ENCODE measurements around the gene EVL. TPM values are rescaled to one million over a fixed set of nuclear protein-coding genes. Genes with fewer than 3 reads are reported as not detected.

EVL gene
- total RNA-seq, 2 donors from 2014 or later, result 109 to 232 TPM

GRCh38 chr14:100131181-100131580 lies 66.0 kb downstream of the EVL start:
- peaks cover 5% of the 10 kb centered on the region for H3K36me3 Mint-ChIP-seq
- H3K27me3 Mint-ChIP-seq, result no peaks in the 10 kb centered on the region
- peak overlapping the region; percentile 57 to 70 for H3K27ac Mint-ChIP-seq
- DNase-seq (ENCODE audit: low spot score) (no peak), ATAC-seq (no peak)
- peaks cover 0 to 10% of the 10 kb centered on the region in 2 donors for H3K4me1 Mint-ChIP-seq (ENCODE audit: low read depth in 2 of 2)
- no peaks in the 10 kb centered on the region for H3K9me3 Mint-ChIP-seq
- no peak overlapping the region for H3K4me3 Mint-ChIP-seq

DNA sequence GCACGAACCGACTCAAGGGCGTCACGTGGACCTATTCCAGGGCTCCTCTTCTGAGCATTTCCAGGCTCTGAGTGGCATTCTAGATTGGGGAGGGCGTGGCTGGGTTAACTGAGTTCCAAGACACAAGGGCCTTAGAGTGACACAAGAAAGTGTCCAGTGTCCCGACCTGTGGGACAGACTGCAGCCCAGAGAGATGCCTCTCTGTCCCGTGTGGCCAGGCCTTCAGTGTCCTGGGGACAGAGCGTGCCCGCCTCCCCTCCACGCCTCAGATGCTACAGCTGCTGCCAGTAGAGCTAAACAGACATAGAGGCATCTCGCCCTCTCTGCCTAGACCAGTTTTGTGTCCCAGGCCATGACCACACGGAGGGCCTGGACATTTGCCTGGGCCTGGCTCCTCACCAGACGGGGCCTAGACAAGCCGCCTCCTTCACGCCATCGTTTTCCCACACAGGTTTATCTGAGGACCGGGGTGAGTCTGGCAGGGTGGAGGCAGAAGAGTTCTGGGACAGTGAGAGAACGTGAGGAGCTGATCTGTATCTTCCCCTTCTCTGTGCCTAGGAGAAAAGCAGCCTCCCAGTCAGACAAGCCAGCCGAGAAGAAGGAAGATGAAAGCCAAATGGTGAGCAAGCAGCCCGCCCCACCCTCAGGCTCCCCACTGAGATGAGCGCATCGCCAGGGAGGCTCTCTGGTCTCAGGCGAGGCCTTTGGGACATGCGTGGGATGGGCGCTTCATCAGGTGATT lies 67.1 kb downstream of the EVL start:
- Mint-ChIP-seq H3K4me3 (no peak overlapping the region), H3K27ac (no peak overlapping the region)
- ATAC-seq, result no peak

DNA sequence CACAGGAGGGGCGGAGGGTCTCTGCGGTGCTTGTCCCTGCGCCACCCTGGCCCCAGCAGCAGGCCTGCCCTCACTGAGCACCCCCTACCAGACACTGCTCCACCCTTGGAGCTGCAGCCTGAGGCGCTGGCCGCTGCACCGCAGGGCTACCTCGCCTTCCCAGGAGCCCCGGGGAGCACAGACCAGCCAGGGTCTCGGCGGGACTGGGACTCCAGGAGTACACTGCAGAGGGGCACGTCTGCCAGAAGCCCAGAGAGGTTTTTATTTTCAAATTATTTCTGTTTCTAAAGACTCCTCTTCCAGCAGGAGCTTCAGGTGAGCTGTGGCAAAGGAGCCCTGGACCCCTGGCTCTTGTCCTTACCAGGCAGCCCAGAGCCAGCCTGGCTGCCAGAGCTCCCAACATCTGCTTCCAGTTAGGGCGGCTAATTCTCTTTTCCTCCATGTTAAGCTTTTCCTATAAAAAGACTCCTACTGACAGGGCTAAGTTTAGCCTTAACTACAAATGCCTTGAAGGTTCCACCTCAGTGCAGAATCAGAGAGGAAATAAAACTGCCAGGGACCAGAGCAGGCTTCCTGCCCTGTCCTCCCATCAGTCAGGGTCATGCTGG lies 67.8 kb downstream of the EVL start:
- H3K4me1 Mint-ChIP-seq (ENCODE audit: low read depth in 2 of 2), result peaks cover 0 to 6% of the 10 kb centered on the region in 2 donors
- ATAC-seq (peak in 1 of 2 donors; percentile 25), DNase-seq (ENCODE audit: low spot score) (no peak)
- no peaks in the 10 kb centered on the region for H3K9me3 Mint-ChIP-seq
- no peak overlapping the region for H3K4me3 Mint-ChIP-seq
- no peaks in the 10 kb centered on the region for H3K27me3 Mint-ChIP-seq
- no peak overlapping the region for H3K27ac Mint-ChIP-seq
- peaks cover 5% of the 10 kb centered on the region for H3K36me3 Mint-ChIP-seq

More for the DNA sequence above, 67.1 kb downstream of the EVL start:
- no peaks in the 10 kb centered on the region for H3K9me3 Mint-ChIP-seq
- no peak for DNase-seq (ENCODE audit: low spot score)
- peaks cover 5% of the 10 kb centered on the region for H3K36me3 Mint-ChIP-seq
- no peaks in the 10 kb centered on the region for H3K27me3 Mint-ChIP-seq
- H3K4me1 Mint-ChIP-seq (ENCODE audit: low read depth in 2 of 2), result peaks cover 0 to 10% of the 10 kb centered on the region in 2 donors

GRCh38 chr14:100134586-100134985 lies 69.4 kb downstream of the EVL start:
- DNase-seq (ENCODE audit: low spot score), result no peak
- H3K27ac Mint-ChIP-seq, result peak overlapping the region in 1 of 2 donors; percentile 73

DNA sequence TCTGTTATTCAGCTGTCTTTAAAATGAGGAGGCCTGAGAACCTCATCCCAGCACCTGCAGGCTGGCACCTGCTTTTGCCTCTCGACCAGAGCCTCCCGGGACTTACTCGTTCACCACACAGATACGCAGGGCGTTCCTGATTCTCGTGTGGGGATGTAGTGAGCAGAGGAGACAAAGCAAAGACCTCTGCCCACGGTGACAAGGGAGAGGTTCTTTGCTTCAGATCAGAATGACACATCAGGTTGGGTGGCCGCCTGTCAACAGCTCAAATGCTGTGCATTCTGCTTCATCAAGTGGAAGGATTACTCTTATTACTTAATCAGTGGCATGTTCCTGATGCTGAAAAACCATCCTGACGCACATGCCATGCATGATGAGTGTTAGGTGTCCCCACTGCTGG lies 69.9 kb downstream of the EVL start:
- H3K4me3 Mint-ChIP-seq, result no peak overlapping the region
- DNase-seq (ENCODE audit: low spot score), result no peak
- H3K9me3 Mint-ChIP-seq, result no peaks in the 10 kb centered on the region
- no peaks in the 10 kb centered on the region for H3K27me3 Mint-ChIP-seq
- H3K4me1 Mint-ChIP-seq (ENCODE audit: low read depth in 2 of 2), result peaks cover 0 to 15% of the 10 kb centered on the region in 2 donors
- H3K27ac Mint-ChIP-seq, result peak overlapping the region in 1 of 2 donors; percentile 45
- peaks cover 5% of the 10 kb centered on the region for H3K36me3 Mint-ChIP-seq
- ATAC-seq, result no peak

More at GRCh38 chr14:100134586-100134985, 69.4 kb downstream of the EVL start:
- peaks cover 5% of the 10 kb centered on the region for H3K36me3 Mint-ChIP-seq
- H3K4me1 Mint-ChIP-seq (ENCODE audit: low read depth in 2 of 2), result peaks cover 0 to 13% of the 10 kb centered on the region in 2 donors
- H3K9me3 Mint-ChIP-seq, result no peaks in the 10 kb centered on the region
- H3K27me3 Mint-ChIP-seq, result no peaks in the 10 kb centered on the region
- no peak for ATAC-seq
- no peak overlapping the region for H3K4me3 Mint-ChIP-seq

DNA sequence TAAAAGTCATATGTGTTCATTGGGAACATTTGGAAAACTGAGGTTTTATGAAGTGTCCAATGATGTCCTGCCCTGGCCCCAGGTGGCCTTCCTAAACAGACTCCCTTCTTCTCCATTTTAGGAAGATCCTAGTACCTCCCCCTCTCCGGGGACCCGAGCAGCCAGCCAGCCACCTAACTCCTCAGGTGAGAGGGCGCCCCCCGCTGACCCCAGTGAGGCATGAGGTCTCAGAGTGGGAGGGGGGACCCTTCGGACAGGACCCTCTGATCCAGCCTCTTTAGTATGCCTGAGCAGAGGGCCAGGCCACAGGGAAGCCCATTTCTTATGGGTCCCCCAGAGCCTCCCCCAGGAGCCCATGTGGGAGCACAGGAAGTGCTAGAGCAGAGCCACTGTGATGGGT lies 70.6 kb downstream of the EVL start:
- peak overlapping the region in 1 of 2 donors; percentile 45 for H3K27ac Mint-ChIP-seq

DNA sequence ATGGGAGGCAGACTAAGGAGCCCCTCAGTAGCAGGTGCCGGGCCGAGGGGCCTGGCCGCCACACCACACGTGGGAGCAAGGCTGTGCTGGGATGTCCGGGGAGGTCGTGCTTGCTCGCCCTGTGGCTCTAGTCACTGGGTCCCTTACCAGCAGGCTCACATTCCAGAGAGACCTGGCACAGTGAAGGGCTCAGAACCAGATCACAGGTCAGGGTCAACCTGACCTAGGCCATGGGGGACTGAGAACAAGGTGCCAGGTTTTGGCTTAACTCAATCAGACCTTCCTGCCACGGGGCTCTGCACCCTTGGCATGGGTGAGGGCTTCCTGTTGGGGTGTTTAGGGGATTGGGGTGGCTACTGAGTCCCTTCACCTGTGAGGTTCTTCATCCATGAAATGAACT lies 72.0 kb downstream of the EVL start:
- no peaks in the 10 kb centered on the region for H3K27me3 Mint-ChIP-seq
- peaks cover 0 to 12% of the 10 kb centered on the region in 2 donors for H3K4me1 Mint-ChIP-seq (ENCODE audit: low read depth in 2 of 2)
- DNase-seq (ENCODE audit: low spot score) (no peak), ATAC-seq (no peak)
- H3K4me3 Mint-ChIP-seq, result no peak overlapping the region
- no peaks in the 10 kb centered on the region for H3K9me3 Mint-ChIP-seq
- H3K27ac Mint-ChIP-seq, result no peak overlapping the region
- H3K36me3 Mint-ChIP-seq, result peaks cover 5% of the 10 kb centered on the region

More for the DNA sequence above, 70.6 kb downstream of the EVL start:
- H3K36me3 Mint-ChIP-seq, result peaks cover 5% of the 10 kb centered on the region
- ATAC-seq (no peak), DNase-seq (ENCODE audit: low spot score) (no peak)
- H3K4me1 Mint-ChIP-seq (ENCODE audit: low read depth in 2 of 2), result peaks cover 0 to 13% of the 10 kb centered on the region in 2 donors
- H3K4me3 Mint-ChIP-seq, result no peak overlapping the region
- H3K9me3 Mint-ChIP-seq, result no peaks in the 10 kb centered on the region
- H3K27me3 Mint-ChIP-seq, result no peaks in the 10 kb centered on the region

DNA sequence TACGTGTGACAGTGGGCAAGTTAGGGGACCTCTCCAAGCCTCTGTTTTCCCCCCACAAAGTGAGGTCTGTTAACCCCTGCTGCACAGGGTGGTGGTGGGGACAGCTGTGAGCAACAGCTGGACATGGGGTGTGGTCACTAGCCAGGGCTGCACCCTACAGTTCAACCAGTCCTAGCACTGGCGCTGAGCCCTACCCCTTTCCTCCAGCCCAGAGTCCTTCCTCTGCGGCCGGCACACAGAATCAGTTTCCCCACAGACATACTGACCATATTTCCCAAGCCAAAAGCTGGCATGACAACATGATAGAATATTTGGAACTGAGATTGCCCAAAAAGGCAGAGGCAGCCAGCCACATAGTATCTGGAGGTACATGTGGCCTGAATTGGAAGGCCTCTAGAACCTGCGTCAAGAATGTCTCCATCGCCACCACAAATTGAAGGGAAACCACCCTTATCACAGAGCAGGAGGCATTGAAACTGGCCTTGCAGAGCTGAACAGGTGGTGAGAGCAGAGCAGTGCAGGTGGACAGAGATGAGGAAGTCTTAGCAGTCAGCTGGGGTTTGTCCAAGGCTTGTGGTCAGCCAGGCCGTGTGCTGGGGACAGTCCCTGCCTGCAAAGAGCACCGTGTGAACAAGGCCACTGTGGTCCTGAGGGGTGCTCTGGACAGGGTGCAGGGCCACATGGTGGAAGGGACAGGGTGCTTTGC lies 73.0 kb downstream of the EVL start:
- Mint-ChIP-seq H3K36me3 (peaks cover 5% of the 10 kb centered on the region), H3K4me1 (ENCODE audit: low read depth in 2 of 2) (peaks cover 0 to 12% of the 10 kb centered on the region in 2 donors), H3K9me3 (no peaks in the 10 kb centered on the region), H3K4me3 (no peak overlapping the region), H3K27me3 (no peaks in the 10 kb centered on the region), H3K27ac (peak overlapping the region in 1 of 2 donors; percentile 75)
- no peak for DNase-seq (ENCODE audit: low spot score)
- no peak for ATAC-seq

DNA sequence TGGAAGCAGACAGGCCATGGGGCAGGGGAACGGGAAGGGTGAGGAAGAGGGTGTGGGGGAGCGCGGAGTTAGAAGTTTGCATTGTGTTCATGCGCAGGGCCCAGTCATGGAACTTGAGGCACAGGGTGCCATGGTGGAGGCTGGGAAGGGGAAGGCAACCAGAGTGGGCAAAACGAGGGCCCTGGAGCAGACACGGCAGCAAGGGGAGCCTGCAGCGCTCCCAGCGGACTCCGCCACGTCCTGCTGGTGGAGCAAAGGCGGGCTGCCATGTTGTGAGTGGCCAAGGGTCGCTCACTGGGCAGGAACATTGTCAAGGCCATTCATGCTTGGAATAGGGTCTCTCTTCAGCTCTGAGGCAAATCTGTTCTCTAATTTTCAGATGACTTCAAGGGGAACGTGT lies 73.7 kb downstream of the EVL start:
- H3K4me1 Mint-ChIP-seq (ENCODE audit: low read depth in 2 of 2), result peaks cover 0 to 10% of the 10 kb centered on the region in 2 donors
- ATAC-seq, result no peak

GRCh38 chr14:100140452-100141078 lies 75.3 kb downstream of the EVL start:
- H3K4me3 Mint-ChIP-seq, result no peak overlapping the region
- ATAC-seq (no peak), DNase-seq (ENCODE audit: low spot score) (no peak)
- no peaks in the 10 kb centered on the region for H3K36me3 Mint-ChIP-seq
- H3K27ac Mint-ChIP-seq, result peak overlapping the region in 1 of 2 donors; percentile 75
- peaks cover 0 to 8% of the 10 kb centered on the region in 2 donors for H3K4me1 Mint-ChIP-seq (ENCODE audit: low read depth in 2 of 2)
- no peaks in the 10 kb centered on the region for H3K9me3 Mint-ChIP-seq
- no peaks in the 10 kb centered on the region for H3K27me3 Mint-ChIP-seq

More for the DNA sequence above, 73.7 kb downstream of the EVL start:
- Mint-ChIP-seq H3K36me3 (peaks cover 4% of the 10 kb centered on the region), H3K27me3 (no peaks in the 10 kb centered on the region), H3K4me3 (no peak overlapping the region), H3K9me3 (no peaks in the 10 kb centered on the region), H3K27ac (peak overlapping the region in 1 of 2 donors; percentile 75)
- DNase-seq (ENCODE audit: low spot score), result no peak

DNA sequence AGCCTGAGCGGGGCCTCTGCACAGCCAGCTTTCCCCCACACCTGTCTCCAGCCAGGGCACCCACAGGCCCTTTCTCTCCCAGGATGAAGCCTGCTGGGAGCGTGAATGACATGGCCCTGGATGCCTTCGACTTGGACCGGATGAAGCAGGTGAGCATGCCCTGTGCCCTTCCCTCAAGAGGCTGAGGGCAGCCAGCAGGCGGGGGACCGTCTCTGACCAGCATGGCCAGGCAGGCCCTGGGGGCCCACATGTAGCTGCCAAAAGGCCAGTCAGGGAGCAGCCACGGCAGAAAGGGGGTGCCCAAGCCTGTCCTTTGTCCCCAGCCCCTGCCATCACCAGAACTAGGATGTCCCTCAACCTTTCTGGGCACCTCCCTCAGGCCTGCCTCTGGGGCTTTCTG lies 75.9 kb downstream of the EVL start:
- ATAC-seq, result no peak
- H3K27ac Mint-ChIP-seq, result no peak overlapping the region
- no peak for DNase-seq (ENCODE audit: low spot score)
- H3K9me3 Mint-ChIP-seq, result no peaks in the 10 kb centered on the region
- no peaks in the 10 kb centered on the region for H3K27me3 Mint-ChIP-seq
- no peaks in the 10 kb centered on the region for H3K36me3 Mint-ChIP-seq
- H3K4me1 Mint-ChIP-seq (ENCODE audit: low read depth in 2 of 2), result peaks cover 0 to 8% of the 10 kb centered on the region in 2 donors
- no peak overlapping the region for H3K4me3 Mint-ChIP-seq

DNA sequence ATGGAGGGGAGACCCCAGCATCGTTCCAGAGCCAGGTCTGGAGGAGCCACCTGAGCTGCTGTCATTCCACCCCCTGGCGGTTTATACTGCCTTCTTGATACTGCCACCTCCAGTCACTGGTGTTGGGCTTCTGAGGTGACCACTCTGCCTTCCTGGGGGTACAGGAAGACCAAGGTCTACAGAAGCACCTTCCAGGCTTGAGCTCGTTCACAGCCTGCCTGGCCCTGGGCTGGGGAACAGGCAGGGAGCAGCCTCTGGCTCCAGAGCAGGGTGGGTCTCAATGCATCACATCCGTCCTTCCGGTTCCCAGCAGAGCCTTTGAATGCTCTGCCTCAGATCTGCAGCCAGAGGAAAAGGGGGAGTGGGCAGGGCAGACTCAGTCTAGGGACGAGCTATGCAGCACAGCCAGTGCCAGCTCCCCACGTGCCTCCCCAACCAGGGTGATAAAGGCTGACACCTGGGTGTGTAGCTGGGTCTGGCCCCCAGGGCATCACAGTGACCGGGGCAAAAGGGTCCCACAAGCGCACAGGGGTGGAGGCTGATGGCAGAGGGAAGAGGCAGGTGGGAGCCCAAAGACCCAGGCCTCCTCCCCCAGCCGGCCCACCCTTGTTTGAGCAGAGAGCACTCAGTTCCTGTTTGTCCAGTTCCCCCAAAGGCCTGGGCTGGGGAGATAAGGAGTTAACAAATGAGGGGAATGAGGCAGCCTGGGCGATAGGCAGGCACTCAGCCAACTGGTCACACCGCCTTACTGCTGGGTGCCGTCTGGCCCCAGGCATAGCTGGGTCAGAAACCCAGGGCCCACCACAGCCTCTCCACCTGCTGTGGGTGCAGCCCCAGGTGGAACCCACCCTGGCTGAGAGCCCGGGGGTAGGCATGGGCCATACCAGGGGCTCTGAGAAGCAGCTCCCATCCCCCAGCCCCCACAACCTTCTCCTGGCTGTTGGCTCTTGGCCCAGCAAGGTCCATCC lies 77.1 kb downstream of the EVL start:
- ATAC-seq (no peak), DNase-seq (ENCODE audit: low spot score) (no peak)
- Mint-ChIP-seq H3K27me3 (no peaks in the 10 kb centered on the region), H3K36me3 (no peaks in the 10 kb centered on the region), H3K4me3 (no peak overlapping the region), H3K4me1 (ENCODE audit: low read depth in 2 of 2) (peaks cover 0 to 10% of the 10 kb centered on the region in 2 donors), H3K27ac (no peak overlapping the region), H3K9me3 (no peaks in the 10 kb centered on the region)

GRCh38 chr14:100143523-100143922 lies 78.3 kb downstream of the EVL start:
- DNase-seq (ENCODE audit: low spot score), result no peak
- ATAC-seq, result no peak
- no peaks in the 10 kb centered on the region for H3K9me3 Mint-ChIP-seq
- H3K4me3 Mint-ChIP-seq, result no peak overlapping the region
- no peaks in the 10 kb centered on the region for H3K36me3 Mint-ChIP-seq
- H3K27ac Mint-ChIP-seq, result no peak overlapping the region
- peaks cover 0 to 13% of the 10 kb centered on the region in 2 donors for H3K4me1 Mint-ChIP-seq (ENCODE audit: low read depth in 2 of 2)
- H3K27me3 Mint-ChIP-seq, result no peaks in the 10 kb centered on the region
